ENCODE results near the gene TSR3.

TSR3 gene

GRCh38 chr16:1341495-1342420 is 9.9 kb downstream of the TSR3 start:
- no peak overlapping the region for H3K4me3 ChIP-seq (replicated peaks; ENCODE audit: low read depth, low read length)
- no peak for DNase-seq (ENCODE audit: low read depth)
- TF ChIP-seq CTCF (IDR thresholded peaks at IDR 0.05; ENCODE audit: low read length, missing control alignments), result no peak

DNA sequence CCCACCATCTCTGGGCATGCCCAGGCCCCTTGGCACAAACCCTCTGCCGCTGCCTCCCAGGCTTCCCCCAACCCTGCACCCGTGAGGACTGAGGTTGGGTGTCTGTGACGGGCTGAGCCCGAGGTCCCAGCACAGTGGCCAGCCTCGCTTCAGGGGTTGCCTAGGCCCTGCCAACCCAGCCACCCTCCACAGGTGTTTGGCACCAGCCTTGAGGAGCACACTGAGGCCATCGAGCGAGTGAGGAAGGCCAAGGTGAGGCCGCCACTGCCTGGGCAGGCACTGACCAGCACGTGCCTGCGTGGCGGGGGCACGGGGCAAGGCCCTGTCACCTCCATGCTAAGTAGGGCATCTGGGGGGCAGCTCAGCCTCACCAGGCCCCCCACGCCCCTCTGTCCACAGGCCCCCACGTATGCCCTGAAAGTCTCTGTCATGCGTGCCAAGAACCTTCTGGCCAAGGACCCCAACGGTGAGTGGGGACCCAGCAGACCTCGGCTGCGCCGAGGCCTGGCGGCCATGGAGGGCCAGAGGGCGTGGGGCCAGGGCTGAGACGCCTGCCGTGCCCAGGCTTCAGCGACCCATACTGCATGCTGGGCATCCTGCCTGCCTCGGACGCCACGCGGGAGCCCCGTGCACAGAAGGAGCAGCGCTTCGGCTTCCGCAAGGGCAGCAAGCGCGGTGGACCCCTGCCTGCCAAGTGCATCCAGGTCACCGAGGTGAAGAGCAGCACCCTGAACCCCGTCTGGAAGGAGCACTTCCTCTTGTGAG is 10.8 kb downstream of the TSR3 start:
- TF ChIP-seq CTCF (IDR thresholded peaks at IDR 0.05; ENCODE audit: low read length, missing control alignments), result no peak
- no peak overlapping the region for H3K4me3 ChIP-seq (replicated peaks; ENCODE audit: low read depth, low read length)
- DNase-seq (ENCODE audit: low read depth), result no peak

- no peak for DNase-seq (ENCODE audit: low read depth)
- no peak for TF ChIP-seq CTCF (IDR thresholded peaks at IDR 0.05; ENCODE audit: low read length, missing control alignments)
- no peak overlapping the region for H3K4me3 ChIP-seq (replicated peaks; ENCODE audit: low read depth, low read length)
Measured at GRCh38 chr16:1338855-1339675, 12.6 kb downstream of the TSR3 start.

GRCh38 chr16:1338119-1338730 is 13.5 kb downstream of the TSR3 start:
- no peak for DNase-seq (ENCODE audit: low read depth)
- no peak overlapping the region for H3K4me3 ChIP-seq (replicated peaks; ENCODE audit: low read depth, low read length)
- peak; percentile 39 for TF ChIP-seq CTCF (IDR thresholded peaks at IDR 0.05; ENCODE audit: low read length, missing control alignments)

DNA sequence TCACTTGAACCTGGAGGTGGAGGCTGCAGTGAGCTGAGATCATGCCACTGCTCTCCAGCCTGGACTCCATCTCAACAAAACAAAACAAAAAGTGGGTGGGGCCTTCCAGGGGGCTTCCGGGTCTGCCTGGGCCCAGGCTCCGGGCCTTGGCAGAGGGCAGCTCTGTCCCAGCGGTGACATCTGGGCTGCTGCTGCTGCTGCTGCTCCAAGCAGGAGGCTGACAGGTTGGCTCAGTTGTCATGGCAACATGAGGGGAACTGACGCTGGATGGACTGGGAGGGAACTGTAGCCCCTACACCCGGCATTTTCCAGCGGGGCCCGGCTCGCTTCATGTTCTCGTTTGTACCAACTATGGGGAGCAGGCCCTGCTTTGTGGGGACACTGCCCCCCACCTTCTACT is 14.2 kb downstream of the TSR3 start:
- no peak for DNase-seq (ENCODE audit: low read depth)
- no peak for TF ChIP-seq CTCF (IDR thresholded peaks at IDR 0.05; ENCODE audit: low read length, missing control alignments)
- H3K4me3 ChIP-seq (replicated peaks; ENCODE audit: low read depth, low read length), result no peak overlapping the region

DNA sequence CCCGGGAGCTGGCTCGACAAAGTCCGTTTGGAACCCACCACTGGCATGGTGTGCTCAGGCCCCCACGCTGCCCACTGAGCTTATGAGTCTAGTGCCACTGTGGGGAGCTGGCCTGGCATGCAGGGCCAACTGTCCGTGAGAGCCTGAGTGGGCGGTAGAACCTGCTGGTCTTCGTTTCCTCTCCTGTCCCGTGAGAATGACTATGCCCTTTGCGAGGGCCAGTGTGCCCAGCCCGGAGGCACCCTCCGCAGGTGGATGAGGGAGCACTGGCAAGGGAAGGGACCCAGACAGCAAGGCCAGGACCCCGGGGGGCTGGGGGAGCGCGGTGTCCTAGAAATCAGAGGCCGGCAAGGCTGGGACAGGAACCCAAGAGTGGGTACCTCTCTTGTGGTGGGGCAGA is 15.1 kb downstream of the TSR3 start:
- no peak overlapping the region for H3K4me3 ChIP-seq (replicated peaks; ENCODE audit: low read depth, low read length)
- no peak for DNase-seq (ENCODE audit: low read depth)

More for the DNA sequence above, 15.1 kb downstream of the TSR3 start:
- no peak for TF ChIP-seq CTCF (IDR thresholded peaks at IDR 0.05; ENCODE audit: low read length, missing control alignments)

Measured in fibroblast of pulmonary artery (primary cell).